ENCODE results near the gene TCP11L2. TPM values are rescaled to one million over a fixed set of nuclear protein-coding genes. Genes with fewer than 3 reads are reported as not detected.

TCP11L2 gene
- total RNA-seq, 4 donors from 2014 or later = 22.3 to 59.7 (median 45.2) TPM

- no peak for TF ChIP-seq CTCF (IDR thresholded peaks at IDR 0.05)
- no peak for TF ChIP-seq POLR2A (IDR thresholded peaks at IDR 0.05)
- Histone ChIP-seq H3K27ac (no peak overlapping the region), H3K9me3 (no peaks in the 10 kb centered on the region), H3K4me1 (no peaks in the 10 kb centered on the region), H3K36me3 (no peaks in the 10 kb centered on the region), H3K27me3 (no peaks in the 10 kb centered on the region), H3K4me3 (no peak overlapping the region)
- no peak for DNase-seq
- intact Hi-C loops (cut with DNase I; ENCODE audit: low total_unique reads) = no loop called here
Observed at GRCh38 chr12:106258226-106258625, 44.3 kb upstream of the TCP11L2 start.

GRCh38 chr12:106258935-106259334 lies 43.6 kb upstream of the TCP11L2 start:
- H3K36me3 ChIP-seq = no peaks in the 10 kb centered on the region

GRCh38 chr12:106265116-106265515 lies 37.4 kb upstream of the TCP11L2 start:
- Histone ChIP-seq H3K27ac (no peak overlapping the region), H3K27me3 (no peaks in the 10 kb centered on the region), H3K36me3 (no peaks in the 10 kb centered on the region), H3K4me1 (no peaks in the 10 kb centered on the region), H3K4me3 (no peak overlapping the region), H3K9me3 (no peaks in the 10 kb centered on the region)
- DNase-seq = no peak
- TF ChIP-seq POLR2A (IDR thresholded peaks at IDR 0.05) = no peak
- intact Hi-C loops (cut with DNase I; ENCODE audit: low total_unique reads) = no loop called here

More at GRCh38 chr12:106258935-106259334, 43.6 kb upstream of the TCP11L2 start:
- no peak for DNase-seq
- Histone ChIP-seq H3K4me3 (no peak overlapping the region), H3K27me3 (no peaks in the 10 kb centered on the region), H3K27ac (no peak overlapping the region), H3K4me1 (no peaks in the 10 kb centered on the region), H3K9me3 (no peaks in the 10 kb centered on the region)
- intact Hi-C loops (cut with DNase I; ENCODE audit: low total_unique reads) = no loop called here
- TF ChIP-seq POLR2A (IDR thresholded peaks at IDR 0.05) (no peak), CTCF (IDR thresholded peaks at IDR 0.05) (no peak)

GRCh38 chr12:106267535-106267934 lies 35.0 kb upstream of the TCP11L2 start:
- H3K27ac ChIP-seq = no peak overlapping the region
- no peaks in the 10 kb centered on the region for H3K9me3 ChIP-seq
- no peak overlapping the region for H3K4me3 ChIP-seq
- H3K4me1 ChIP-seq = no peaks in the 10 kb centered on the region
- no peak for DNase-seq
- intact Hi-C loops (cut with DNase I; ENCODE audit: low total_unique reads) = no loop called here
- H3K27me3 ChIP-seq = no peaks in the 10 kb centered on the region
- no peaks in the 10 kb centered on the region for H3K36me3 ChIP-seq
- TF ChIP-seq CTCF (IDR thresholded peaks at IDR 0.05) = no peak
- no peak for TF ChIP-seq POLR2A (IDR thresholded peaks at IDR 0.05)

- Histone ChIP-seq H3K4me1 (no peaks in the 10 kb centered on the region), H3K9me3 (no peaks in the 10 kb centered on the region), H3K27me3 (no peaks in the 10 kb centered on the region), H3K36me3 (no peaks in the 10 kb centered on the region), H3K27ac (no peak overlapping the region), H3K4me3 (no peak overlapping the region)
- no peak for TF ChIP-seq CTCF (IDR thresholded peaks at IDR 0.05)
- TF ChIP-seq POLR2A (IDR thresholded peaks at IDR 0.05) = no peak
- intact Hi-C loops (cut with DNase I; ENCODE audit: low total_unique reads) = no loop called here
- DNase-seq = no peak
Observed at GRCh38 chr12:106269150-106269771, 33.3 kb upstream of the TCP11L2 start.

All from uterus (tissue), 4 donors.